IPS-18a (cell line): ENCODE results near the gene NUBP1.
A peak's percentile ranks its signal among the peaks of the same experiment; 100 is the strongest.
"Not testable (repeated sequence)": the region's sequence is repeated elsewhere in the genome, so short reads cannot be mapped to it uniquely, and the experiment has no call there.

Source experiments
- H3K27ac ChIP-seq: one replicate; pipeline ENCODE4 v1.5.1; 2013; ENCODE audit warnings: low read length
- H3K27me3 ChIP-seq: one replicate; pipeline ENCODE4 v1.6.1; 2013; ENCODE audit warnings: mild to moderate bottlenecking, low read length; ENCODE audit not compliant: control insufficient read depth, insufficient read depth
- H3K36me3 ChIP-seq: one replicate; pipeline ENCODE4 v1.6.1; 2013; ENCODE audit warnings: low read depth, low read length; ENCODE audit not compliant: control insufficient read depth
- H3K4me1 ChIP-seq: one replicate; pipeline ENCODE4 v1.6.1; 2013; ENCODE audit warnings: low read depth, low read length; ENCODE audit not compliant: control insufficient read depth
- H3K4me3 ChIP-seq: one replicate; pipeline ENCODE4 v1.5.1; 2013; ENCODE audit warnings: low read length
- H3K9ac ChIP-seq: one replicate; pipeline ENCODE4 v1.6.1; 2013; ENCODE audit warnings: mild to moderate bottlenecking, low read length, moderate library complexity
- H3K9me3 ChIP-seq: one replicate; pipeline ENCODE4 v1.6.1; 2013; ENCODE audit warnings: low read depth, low read length; ENCODE audit not compliant: control insufficient read depth

NUBP1 gene

GRCh38 chr16:10738231-10739077 lies 5.2 kb upstream of the NUBP1 start:
- Histone ChIP-seq H3K4me3 (no peak overlapping the region), H3K27ac (no peak overlapping the region), H3K9me3 (no peaks in the 10 kb centered on the region), H3K9ac (no peak overlapping the region), H3K36me3 (no peaks in the 10 kb centered on the region), H3K4me1 (peaks cover 4% of the 10 kb centered on the region), H3K27me3 (no peaks in the 10 kb centered on the region)

- Histone ChIP-seq H3K4me1 (peaks cover 5% of the 10 kb centered on the region), H3K4me3 (no peak overlapping the region), H3K9ac (no peak overlapping the region)
These were observed 3.4 kb upstream of the NUBP1 start for GRCh38 chr16:10740000-10740844.

GRCh38 chr16:10740845-10741208 lies 2.8 kb upstream of the NUBP1 start:
- H3K27ac ChIP-seq = no peak overlapping the region
- no peak overlapping the region for H3K9ac ChIP-seq
- H3K36me3 ChIP-seq = no peaks in the 10 kb centered on the region
- H3K4me1 ChIP-seq = peaks cover 5% of the 10 kb centered on the region
- no peak overlapping the region for H3K4me3 ChIP-seq
- H3K9me3 ChIP-seq = no peaks in the 10 kb centered on the region
- H3K27me3 ChIP-seq = no peaks in the 10 kb centered on the region

More at GRCh38 chr16:10740000-10740844, 3.4 kb upstream of the NUBP1 start:
- Histone ChIP-seq H3K27ac (no peak overlapping the region), H3K9me3 (no peaks in the 10 kb centered on the region), H3K36me3 (no peaks in the 10 kb centered on the region), H3K27me3 (no peaks in the 10 kb centered on the region)

GRCh38 chr16:10741249-10741648 lies 2.4 kb upstream of the NUBP1 start:
- not testable (repeated sequence) for H3K27me3 ChIP-seq, H3K4me3 ChIP-seq, H3K4me1 ChIP-seq, H3K9me3 ChIP-seq, H3K27ac ChIP-seq, H3K9ac ChIP-seq, H3K36me3 ChIP-seq

GRCh38 chr16:10741844-10742243 lies 1.8 kb upstream of the NUBP1 start:
- Histone ChIP-seq H3K27me3 (no peaks in the 10 kb centered on the region), H3K9ac (no peak overlapping the region), H3K4me1 (peaks cover 5% of the 10 kb centered on the region), H3K9me3 (no peaks in the 10 kb centered on the region), H3K27ac (no peak overlapping the region), H3K4me3 (no peak overlapping the region), H3K36me3 (no peaks in the 10 kb centered on the region)

GRCh38 chr16:10743227-10743609 lies 424 bp upstream of the NUBP1 start:
- Histone ChIP-seq H3K27ac (peak overlapping the region; percentile 63), H3K9ac (peak overlapping the region; percentile 85), H3K4me1 (peaks cover 5% of the 10 kb centered on the region), H3K27me3 (no peaks in the 10 kb centered on the region), H3K36me3 (no peaks in the 10 kb centered on the region), H3K4me3 (peak overlapping the region; percentile 92), H3K9me3 (no peaks in the 10 kb centered on the region)

- Histone ChIP-seq H3K27me3 (no peaks in the 10 kb centered on the region), H3K4me3 (peak overlapping the region; percentile 92), H3K36me3 (peaks cover 10% of the 10 kb centered on the region), H3K9ac (peak overlapping the region; percentile 46), H3K9me3 (no peaks in the 10 kb centered on the region), H3K4me1 (peaks cover 5% of the 10 kb centered on the region), H3K27ac (no peak overlapping the region)
These were observed 858 bp downstream of the NUBP1 start for GRCh38 chr16:10744370-10745030.

- peaks cover 12% of the 10 kb centered on the region for H3K36me3 ChIP-seq
- peaks cover 5% of the 10 kb centered on the region for H3K4me1 ChIP-seq
- no peak overlapping the region for H3K4me3 ChIP-seq
- no peaks in the 10 kb centered on the region for H3K9me3 ChIP-seq
- H3K27me3 ChIP-seq = no peaks in the 10 kb centered on the region
- no peak overlapping the region for H3K9ac ChIP-seq
- no peak overlapping the region for H3K27ac ChIP-seq
These were observed 2.2 kb downstream of the NUBP1 start for GRCh38 chr16:10745841-10746240.

- no peaks in the 10 kb centered on the region for H3K27me3 ChIP-seq
- H3K27ac ChIP-seq = no peak overlapping the region
- H3K4me1 ChIP-seq = no peaks in the 10 kb centered on the region
- H3K4me3 ChIP-seq = no peak overlapping the region
- H3K36me3 ChIP-seq = peaks cover 12% of the 10 kb centered on the region
- H3K9ac ChIP-seq = no peak overlapping the region
- H3K9me3 ChIP-seq = no peaks in the 10 kb centered on the region
These were observed 7.2 kb downstream of the NUBP1 start for GRCh38 chr16:10750793-10751192.

- Histone ChIP-seq H3K27ac (no peak overlapping the region), H3K9ac (no peak overlapping the region), H3K9me3 (no peaks in the 10 kb centered on the region), H3K36me3 (peaks cover 12% of the 10 kb centered on the region), H3K4me1 (no peaks in the 10 kb centered on the region), H3K4me3 (no peak overlapping the region), H3K27me3 (no peaks in the 10 kb centered on the region)
These were observed 7.7 kb downstream of the NUBP1 start for GRCh38 chr16:10751291-10751697.

GRCh38 chr16:10752843-10753523 lies 9.3 kb downstream of the NUBP1 start:
- Histone ChIP-seq H3K4me1 (no peaks in the 10 kb centered on the region), H3K9ac (no peak overlapping the region), H3K4me3 (no peak overlapping the region), H3K36me3 (peaks cover 26% of the 10 kb centered on the region), H3K27me3 (no peaks in the 10 kb centered on the region), H3K27ac (no peak overlapping the region), H3K9me3 (no peaks in the 10 kb centered on the region)
